Kidney tubule cell (primary cell): ENCODE measurements around the gene ASAH2B.
"Not testable (repeated sequence)": the region's sequence is repeated elsewhere in the genome, so short reads cannot be mapped to it uniquely, and the experiment has no call there.

ENCODE experiments used
- DNase-seq: peaks from one replicate; pipeline ENCODE4 v3.0.0-alpha.2; 2018; ENCODE audit warnings: low spot score

The ASAH2B gene

DNA sequence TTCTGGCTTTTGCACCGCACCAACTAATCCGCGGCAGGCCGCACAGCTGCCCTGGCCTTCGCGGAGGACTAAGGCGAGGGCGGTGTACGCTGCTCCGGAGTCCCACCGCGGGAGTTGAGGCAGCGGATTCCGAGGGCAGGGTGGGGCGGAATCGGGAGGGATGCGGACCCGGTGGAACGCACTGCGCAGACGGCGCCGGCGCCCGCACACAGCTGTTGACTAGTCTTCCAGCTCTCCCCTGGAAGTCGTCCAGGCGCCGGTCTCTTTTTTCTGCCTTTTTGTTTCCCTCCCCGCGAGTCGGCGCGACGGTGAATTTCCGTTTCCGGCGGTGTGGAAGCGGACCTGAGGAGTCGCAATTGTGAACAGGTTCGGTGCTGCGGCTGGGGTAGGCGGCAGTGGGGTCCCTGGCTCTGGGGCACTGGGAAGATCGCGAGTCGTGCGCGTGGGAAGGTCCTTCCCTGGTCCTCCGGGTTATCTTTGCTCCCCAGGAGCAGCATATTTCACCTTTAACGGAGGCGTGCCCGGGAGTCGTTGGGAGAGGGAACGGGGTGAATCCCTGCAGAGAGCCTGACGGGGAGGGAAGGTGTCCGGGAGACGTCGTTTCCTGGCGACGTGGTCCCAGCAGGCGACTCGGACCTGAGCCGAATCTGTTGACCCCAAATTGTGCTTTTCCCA lies at the start of gene ASAH2B:
TSS of gene ASAH2B (plus strand) at position 319 of the 675 bp plus-strand sequence. CDS start 5,195 bp downstream, outside the sequence.
- peak; percentile 86 for DNase-seq

DNA sequence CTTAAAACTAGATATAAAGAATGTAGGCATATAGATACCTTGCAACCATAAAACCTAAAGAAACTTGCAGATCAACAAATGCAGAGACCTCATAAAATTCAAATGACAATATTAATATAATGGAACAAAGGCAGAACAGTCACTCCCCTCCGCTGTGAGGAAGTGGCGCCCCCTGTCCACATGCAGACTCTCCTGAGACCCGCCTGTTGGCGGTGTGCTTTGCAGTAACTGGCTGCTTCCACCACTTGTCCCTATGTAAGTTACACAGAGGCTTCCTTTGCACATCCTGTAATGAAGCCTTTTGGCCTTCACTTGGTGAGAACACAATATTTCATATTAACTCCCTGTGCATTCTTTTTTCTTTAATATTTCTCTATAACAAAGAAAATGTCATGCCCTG lies 41.9 kb upstream of the ASAH2B start:
- DNase-seq = not testable (repeated sequence)

DNA sequence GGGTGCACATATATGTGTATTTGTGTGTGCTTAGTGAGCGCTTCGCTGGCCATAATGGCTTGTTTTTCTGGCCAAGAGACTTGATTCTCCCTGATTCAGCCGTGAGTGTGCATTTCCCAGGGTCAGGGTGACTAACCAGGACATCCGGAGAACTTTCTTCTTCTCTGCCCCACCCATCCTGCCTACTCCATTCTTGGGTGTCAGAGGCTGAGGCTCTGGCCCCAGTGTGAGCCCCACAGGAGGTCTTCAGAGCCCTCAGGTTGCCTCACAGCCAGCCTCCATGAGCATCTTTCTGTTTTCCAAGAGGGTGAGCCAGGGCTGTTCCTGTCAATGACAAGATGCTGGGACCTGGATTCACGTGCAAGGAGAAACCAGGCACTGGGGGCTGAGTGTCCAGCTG lies 37.8 kb upstream of the ASAH2B start:
- peak; percentile 6 for DNase-seq

DNA sequence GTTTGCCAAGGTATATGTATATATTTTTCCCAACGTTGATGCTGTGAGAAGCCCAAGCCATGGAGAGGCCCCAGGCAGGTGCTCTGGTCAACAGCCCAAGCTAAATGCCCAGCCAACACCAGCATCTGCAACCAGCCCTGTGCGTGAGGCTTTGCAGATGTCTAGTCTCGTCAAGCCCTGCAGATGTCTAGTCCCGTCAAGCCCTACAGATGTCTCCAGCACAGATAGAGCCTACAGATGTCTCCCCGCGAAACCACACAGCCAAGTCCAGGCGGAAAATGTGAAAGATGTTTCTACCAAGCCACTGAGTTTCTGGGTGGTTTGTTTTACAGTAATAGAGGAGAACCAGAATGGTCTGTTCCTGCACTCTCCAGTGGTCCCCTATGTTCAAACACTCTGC lies 36.7 kb upstream of the ASAH2B start:
- not testable (repeated sequence) for DNase-seq

DNA sequence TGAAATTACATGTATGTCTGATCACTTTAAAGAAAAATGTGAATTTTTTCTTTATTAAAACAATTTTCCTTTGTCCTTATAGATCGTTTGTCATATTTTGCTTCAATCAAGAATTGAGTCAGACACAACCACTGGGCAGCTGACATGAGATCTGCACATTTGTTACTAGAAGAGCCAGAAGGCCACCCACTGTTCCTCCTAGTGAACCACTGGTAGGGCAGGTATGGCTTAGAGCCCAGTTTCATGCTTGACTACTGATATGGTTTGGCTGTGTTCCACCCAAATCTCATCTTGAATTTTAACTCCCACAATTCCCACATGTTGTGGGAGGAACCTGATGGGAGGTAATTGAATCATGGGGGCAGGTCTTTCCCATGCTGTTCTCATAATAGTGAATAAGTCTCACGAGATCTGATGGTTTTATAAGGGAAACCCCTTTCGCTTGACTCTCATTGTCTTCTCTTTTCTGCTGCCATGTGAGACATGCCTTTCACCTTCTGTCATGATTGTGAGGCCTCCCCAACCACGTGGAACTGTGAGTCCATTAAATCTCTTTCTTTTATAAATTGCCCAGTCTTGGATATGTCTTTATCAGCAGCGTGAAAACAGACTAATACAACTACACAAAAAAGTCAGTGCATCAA lies 35.2 kb upstream of the ASAH2B start:
- DNase-seq = peak; percentile 67

DNA sequence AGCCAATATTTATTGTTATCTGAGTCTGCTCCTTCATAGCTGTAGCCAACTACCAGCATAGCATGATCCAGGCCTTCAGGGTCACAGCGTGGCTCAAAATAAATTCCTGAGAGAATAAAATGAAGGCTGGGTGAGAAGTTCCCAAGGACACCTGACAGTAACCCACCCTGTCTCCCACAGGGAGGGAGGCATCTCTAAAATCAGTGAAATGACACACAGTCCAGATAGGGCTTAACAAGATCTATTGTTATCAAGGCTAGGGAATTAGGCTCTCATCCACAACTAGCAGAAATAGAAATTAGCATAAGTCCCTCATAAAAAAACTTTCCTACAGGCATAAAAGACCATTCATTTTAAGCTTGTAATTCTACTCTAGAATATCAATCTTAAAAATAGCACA lies 33.7 kb upstream of the ASAH2B start:
- DNase-seq = not testable (repeated sequence)

DNA sequence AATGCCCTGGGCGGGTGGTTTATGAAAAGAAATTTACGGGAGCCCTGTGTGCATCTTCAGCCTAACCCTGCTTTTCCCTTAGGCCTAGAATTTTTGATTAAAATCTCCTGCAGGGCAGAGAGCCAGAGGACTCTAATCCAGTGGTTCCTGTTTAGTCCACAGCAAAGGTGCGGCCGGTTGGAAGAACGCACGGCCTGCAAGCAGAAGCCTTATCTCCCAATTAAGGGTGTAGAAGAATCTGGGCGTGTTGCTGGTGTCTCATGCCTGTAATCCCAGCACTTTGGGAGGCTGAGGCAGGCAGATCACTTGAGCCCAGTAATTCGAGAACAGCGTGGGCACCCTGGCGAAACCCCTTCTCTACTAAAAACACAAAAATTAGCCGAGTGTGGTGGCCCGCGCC lies 29.5 kb upstream of the ASAH2B start:
- DNase-seq = not testable (repeated sequence)

DNA sequence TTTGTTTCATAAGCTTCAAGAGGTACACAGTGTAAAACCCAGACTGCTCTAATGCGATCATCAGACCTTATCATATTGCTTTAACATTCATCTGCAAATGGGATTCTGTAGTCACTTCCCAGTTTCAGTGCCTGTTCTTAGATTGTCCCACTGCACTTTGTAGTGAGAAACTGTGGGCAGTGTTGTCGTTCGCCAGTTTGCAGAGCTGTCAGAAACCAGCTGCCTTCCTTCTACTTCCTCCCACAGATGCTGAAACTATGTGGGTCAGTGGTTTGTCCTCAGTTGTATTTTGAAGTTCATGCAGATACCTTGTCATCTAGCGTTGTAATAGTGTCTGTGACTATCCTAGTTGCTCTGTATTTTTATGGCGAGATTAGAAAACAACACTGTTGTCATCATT lies 15.9 kb upstream of the ASAH2B start:
- DNase-seq = not testable (repeated sequence)

DNA sequence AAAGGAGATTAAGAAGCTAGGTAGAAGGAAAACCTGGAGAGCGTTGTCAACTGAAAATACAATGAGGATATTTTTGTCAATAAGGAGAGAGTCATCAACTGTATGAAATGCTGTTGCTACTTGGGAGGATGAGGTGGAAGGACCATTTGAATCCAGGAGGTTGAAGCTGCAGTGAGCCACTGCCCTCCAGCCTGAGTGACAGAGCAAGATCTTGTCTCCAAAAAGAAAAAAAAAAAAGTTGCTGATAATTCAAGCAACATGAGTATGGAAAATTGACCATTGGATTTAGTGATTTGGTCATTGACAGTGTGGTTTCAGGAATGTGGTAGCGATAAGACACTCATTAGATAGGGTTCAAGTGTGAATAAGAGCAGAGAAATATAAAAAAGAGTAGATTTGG lies 11.6 kb upstream of the ASAH2B start:
- DNase-seq = not testable (repeated sequence)

DNA sequence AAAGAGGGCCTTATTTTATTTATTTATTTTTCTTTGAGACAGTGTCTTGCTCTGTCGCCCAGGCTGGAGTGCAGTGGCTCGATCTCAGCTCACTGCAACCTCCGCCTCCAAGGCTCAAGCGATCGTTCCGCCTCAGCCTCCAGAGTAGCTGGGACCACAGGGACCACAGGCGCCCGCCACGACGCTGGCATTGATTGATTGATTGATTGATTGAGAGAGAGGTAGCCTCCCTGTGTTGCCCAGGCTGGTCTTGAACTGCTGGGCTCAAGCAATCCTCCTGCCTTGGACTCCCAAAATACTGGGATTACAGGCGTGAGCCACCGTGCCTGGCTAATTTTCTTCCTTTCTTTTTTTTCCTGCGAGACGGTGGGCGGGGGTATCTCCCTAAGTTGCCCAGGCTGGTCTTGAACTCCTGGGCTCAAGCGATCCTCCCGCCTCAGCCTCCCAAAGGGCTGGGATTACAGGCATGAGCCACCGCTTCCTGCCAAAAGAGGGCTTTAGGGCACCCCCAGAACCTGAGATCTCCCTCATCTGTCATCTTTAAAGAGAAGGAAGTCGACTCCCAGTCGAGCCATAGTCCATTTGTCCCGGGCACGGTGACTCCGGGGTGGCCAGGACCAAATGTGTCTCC lies 634 bp upstream of the ASAH2B start:
- not testable (repeated sequence) for DNase-seq

DNA sequence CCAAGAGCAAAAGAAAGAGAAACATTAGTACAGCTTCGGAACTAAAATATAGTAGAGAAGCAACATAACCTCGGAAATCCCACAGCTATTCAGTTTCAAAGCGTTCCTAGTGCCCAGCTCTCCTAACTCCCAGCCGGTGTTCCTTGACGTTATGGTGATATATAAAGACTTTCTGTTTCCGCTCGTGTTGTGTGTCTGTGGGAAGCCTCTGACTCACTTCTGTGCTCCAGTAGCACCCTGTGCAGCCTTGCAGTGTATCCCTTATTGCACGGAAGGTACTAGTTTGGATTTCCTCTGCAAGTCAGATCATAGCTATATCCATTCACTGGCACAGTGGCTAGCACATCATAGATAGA lies 535 bp downstream of the ASAH2B start:
- peak; percentile 79 for DNase-seq

DNA sequence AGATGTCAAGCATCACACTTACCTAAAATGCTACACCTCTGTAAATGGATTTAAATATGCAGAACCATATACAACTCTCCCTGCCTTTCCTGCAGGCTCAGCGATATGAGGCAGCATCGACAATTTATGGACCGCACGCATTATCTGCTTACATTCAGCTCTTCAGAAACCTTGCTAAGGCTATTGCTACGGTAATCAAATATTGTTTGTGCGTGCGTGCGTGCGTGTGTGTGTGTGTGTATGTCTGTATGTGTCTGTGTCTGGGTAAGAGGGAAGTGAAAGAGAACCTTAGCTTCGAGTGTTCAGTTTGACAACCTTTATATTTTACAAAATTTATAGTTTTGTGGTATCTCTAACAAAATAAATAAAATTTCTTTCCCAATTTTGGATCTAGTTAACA lies 3.1 kb downstream of the ASAH2B start:
- DNase-seq = not testable (repeated sequence)

DNA sequence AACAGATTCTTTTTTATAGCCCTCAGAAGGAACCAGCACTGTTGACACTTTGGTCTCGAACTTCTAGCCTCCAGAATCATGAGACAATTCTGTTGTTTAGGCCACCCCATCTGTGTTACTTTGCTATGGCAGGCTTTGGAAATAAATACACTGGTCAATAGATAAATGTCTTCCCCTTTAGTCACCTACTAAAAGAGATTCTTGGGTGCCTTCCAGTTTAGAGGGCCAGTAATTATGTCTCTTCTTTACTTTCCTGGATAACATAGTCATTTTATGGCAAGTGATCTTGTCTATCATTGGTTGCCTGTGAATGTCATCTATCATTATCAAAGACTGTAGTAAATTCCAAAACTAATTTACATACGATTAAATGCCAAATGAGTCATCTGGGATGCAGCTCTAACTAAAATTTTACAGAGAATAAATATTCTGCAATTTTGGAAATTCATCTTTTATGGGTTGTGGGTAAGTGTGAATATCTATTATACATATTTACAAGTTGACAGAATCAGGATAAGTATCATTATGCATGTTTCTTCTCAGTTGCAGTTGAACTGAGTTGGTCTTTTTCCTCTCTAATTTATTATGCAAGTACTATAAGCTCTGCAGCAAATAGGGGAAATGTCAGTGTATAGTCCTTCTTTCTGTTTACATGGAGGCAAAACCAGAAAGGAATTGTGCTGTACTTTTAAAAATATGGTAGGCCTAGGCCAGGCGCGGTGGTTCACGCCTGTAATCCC lies 27.2 kb downstream of the ASAH2B start:
- peak; percentile 47 for DNase-seq

DNA sequence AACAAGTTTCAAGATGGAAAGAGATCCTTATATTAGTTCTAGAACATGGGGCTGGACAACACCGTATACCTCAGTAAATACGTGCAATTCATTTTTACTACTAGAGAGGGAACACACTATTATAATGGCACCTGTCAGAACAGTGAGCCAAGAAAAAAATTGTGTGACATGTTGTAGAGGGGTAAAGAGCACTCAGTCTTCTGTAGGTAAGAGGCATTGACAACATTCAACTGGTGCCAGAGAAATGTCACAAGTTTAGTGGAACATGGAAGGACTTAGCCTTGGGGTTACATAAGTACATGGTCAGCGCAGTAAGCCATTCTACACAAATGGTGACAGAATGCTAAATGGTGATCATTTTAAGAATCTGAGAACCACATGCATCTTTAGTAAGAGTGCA lies 32.3 kb downstream of the ASAH2B start:
- not testable (repeated sequence) for DNase-seq

DNA sequence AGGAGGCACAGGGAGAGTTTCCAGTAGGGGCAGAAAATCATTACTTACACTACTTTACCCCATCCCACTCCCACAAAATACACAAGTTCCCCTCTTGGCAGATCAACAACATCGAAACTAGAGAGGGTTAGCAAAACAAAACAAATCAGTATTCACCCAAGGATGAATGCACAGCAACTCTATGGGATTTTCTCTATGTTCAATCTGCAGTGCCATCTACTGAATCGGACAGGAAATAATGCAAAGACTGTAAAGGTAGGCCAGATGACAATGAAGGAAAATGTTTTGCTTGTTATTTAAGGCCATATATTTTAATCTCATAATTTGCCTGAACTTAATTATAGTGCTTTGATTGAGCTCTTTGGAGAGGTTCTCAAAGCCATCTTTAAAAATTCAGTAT lies 35.1 kb downstream of the ASAH2B start:
- not testable (repeated sequence) for DNase-seq

DNA sequence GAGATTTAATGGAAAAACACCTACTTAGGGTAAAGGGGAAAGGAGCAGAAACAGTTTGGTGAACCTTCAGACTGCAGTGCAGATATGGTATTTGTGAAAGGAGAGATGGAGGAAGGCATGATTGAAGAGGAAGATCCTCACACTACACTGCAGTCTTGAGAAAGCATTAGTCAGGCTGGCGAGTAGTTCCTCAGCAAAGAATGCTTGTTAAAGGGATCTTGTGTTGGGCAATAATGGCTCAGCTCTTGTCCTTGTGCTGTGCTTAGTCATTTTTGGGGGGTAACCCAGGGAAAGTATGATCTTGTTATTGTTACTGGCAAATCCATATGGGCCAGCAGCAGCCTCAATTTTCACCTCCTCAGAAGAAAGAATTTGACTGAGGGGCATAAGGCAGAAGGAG lies 40.3 kb downstream of the ASAH2B start:
- not testable (repeated sequence) for DNase-seq

DNA sequence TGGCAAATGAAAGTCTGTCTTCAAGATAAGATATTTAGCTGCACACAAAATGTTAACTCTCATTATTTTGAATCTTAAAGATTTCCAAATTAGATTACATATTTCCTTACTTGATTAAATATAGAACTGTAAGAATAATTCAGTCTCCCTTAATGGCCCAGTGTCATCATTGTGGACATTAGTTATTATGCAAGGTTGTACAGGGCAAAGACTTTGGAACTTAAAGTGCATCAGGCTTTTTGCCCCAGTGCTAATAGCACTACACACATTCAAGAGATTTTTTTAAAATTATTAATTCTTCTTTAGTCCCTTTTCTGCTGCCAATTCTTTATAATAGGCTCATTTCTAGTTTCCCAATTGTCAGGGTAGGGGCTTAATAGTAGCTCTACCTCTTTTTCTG lies 42.3 kb downstream of the ASAH2B start:
- DNase-seq = not testable (repeated sequence)

DNA sequence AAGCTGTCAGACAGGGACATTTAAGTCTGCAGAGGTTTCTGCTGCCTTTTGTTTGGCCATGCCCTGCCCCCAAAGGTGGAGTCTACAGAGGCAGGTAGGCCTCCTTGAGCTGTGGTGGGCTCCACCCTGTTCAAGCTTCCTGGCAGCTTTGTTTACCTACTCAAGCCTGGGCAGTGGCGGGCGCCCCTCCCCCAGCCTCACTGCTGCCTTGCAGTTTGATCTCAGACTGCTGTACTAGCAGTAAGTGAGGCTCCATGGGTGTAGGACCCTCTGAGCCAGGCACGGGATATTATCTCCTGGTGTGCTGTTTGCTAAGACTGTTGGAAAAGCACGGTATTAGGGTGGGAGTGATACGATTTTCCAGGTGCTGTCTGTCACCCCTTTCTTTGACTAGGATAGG lies 48.2 kb downstream of the ASAH2B start:
- DNase-seq = not testable (repeated sequence)

DNA sequence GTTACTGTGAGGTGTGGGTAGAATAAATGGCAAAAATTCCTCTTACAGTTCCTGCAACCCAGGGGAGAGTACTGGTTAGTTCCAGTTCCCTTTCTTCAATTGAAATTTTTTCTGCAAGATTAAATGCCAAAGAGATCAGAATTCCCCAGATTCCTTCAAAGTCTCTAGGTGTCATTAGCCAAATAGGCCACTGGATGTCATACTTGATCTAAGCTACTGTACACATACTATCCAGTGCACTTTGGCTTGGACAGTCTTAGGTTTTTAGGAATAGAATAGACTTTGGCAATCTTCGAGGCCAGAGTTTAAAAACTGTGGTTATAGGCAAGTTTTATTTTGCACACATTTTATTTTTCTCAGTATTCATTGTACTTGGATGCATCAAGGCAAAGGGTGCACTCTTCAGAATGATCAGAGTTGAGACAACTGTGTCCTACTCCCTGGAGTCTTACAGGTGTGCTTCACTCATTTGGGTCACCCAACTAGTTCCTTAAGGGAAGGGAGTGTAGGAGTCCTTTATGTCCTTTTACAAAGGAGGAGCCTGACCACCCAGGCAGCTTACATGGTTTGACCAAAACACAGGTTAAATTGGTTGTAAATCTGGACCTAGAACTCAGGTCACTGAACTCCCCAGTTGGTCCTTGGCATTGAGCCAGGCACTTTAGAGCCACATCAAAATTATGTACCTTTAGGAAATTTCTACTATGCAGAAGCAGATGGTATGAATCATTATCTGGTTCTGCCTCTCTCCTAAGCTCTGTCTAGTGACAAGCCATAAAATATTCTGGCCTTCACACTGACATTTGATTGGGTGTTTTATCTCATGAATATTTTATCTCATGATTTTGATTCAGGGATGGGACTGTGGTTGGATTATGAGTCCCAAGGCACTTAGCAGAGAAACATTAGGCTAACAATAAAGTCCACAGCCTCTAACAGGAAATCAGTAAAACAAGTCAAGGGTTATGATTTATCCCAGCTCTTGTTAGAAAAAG lies 49.5 kb downstream of the ASAH2B start:
- peak; percentile 53 for DNase-seq

DNA sequence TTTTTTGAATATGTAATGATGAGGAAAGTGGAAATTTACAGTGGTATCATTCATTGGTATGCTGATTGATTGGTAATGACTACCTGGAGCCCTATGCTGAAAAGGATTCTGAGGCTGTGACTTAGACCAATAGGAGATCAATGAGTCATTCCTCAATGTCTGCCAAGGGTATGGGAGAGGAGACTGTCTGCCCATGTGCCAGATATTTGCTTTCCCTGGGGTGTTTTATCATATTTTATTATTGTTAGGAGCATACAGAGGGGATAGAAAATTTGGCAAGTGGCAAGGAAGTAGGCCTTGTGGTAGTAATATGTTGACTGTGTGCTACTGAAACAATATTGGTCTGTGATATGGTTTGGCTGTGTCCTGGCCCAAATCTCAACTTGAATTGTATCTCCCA lies 54.8 kb downstream of the ASAH2B start:
- DNase-seq = no peak

DNA sequence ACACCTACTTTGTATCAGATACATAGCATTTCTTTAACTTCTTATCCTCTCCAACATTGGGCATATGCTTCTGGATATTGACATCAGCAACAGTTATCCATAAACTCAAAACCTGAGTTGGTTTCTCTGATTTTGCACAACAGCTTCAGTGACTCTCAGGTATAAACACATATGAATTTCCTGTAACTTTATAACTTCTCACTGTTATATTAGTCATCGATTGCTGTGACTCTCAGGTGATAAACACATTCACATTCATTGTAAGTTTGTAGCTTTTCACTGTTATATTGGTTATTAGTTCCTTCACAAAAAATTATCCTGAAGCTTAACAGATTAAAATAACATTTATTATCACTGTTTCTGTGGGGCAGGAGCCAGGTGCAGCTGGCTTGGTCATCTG lies 57.0 kb downstream of the ASAH2B start:
- no peak for DNase-seq
